PC-9 (cell line): ENCODE measurements around the gene SIK3.

Experiments
- CTCF ChIP-seq: fragments of 200-600 bp; sonication (generic); conservative IDR thresholded peaks from 2 replicates; pipeline ENCODE4 v1.6.1; 2017; ENCODE audit warnings: mixed run types, antibody characterized with exemption, mild to moderate bottlenecking, moderate library complexity
- EZH2 ChIP-seq: fragments of 200-600 bp; sonication (generic); IDR thresholded peaks from 2 replicates; pipeline ENCODE4 v1.8.0; 2017; ENCODE audit warnings: antibody characterized with exemption, low read depth

DNA sequence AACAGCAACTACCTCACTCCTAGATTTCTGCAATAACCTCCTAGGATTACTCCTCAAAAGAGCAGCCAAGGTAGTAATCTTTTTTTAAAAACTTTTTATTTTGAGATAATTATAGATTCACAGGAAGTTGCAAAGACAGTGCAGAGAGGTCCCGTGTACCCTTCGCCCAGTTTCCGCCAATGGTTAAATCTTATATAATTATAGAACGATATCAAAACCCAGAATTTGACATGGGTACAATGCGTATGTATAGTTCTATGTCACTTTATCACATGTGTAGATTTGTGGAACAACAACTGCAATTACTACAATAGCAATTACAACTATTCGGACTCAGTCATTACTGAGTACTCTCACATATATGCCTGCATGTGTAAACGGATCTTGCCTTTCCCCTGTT is 166.0 kb downstream of the SIK3 start:
- no peak for TF ChIP-seq CTCF
- TF ChIP-seq EZH2 = no peak
